ENCODE measurements around the gene PTPMT1.
"Not testable (repeated sequence)": the region's sequence is repeated elsewhere in the genome, so short reads cannot be mapped to it uniquely, and the experiment has no call there.

PTPMT1 gene

GRCh38 chr11:47550288-47551047 is 14.9 kb upstream of the PTPMT1 start:
- DNase-seq = no peak

- peak; percentile 17 for DNase-seq
Measured at GRCh38 chr11:47551086-47551485, 14.3 kb upstream of the PTPMT1 start.

GRCh38 chr11:47552056-47552565 is 13.3 kb upstream of the PTPMT1 start:
- peak; percentile 59 for DNase-seq

GRCh38 chr11:47552566-47553405 is 12.6 kb upstream of the PTPMT1 start, which contains the start of gene CELF1:
Gene CELF1, minus strand, starts transcription at chr11:47553132. Its CDS starts 53,609 bp downstream, at chr11:47499523.
- peak; percentile 92 for DNase-seq

GRCh38 chr11:47553406-47553743 is 12.0 kb upstream of the PTPMT1 start:
- no peak for DNase-seq

- not testable (repeated sequence) for DNase-seq
Measured at GRCh38 chr11:47557004-47557403, 8.4 kb upstream of the PTPMT1 start.

- no peak for DNase-seq
Measured at GRCh38 chr11:47558695-47559094, 6.7 kb upstream of the PTPMT1 start.

GRCh38 chr11:47560426-47560825 is 5.0 kb upstream of the PTPMT1 start:
- peak; percentile 41 for DNase-seq

GRCh38 chr11:47562393-47562792 is 3.0 kb upstream of the PTPMT1 start:
- not testable (repeated sequence) for DNase-seq

- DNase-seq = not testable (repeated sequence)
Measured at GRCh38 chr11:47564366-47564765, 1.0 kb upstream of the PTPMT1 start.

GRCh38 chr11:47564933-47565339 is 463 bp upstream of the PTPMT1 start:
- DNase-seq = no peak

- no peak for DNase-seq
Measured at GRCh38 chr11:47566149-47566698, 825 bp downstream of the PTPMT1 start.

GRCh38 chr11:47569646-47570045 is 4.2 kb downstream of the PTPMT1 start:
- DNase-seq = no peak

- DNase-seq = no peak
Measured at GRCh38 chr11:47570651-47571356, 5.4 kb downstream of the PTPMT1 start.

- DNase-seq = no peak
Measured at GRCh38 chr11:47571357-47571729, 5.9 kb downstream of the PTPMT1 start.

GRCh38 chr11:47571895-47572294 is 6.5 kb downstream of the PTPMT1 start:
- peak; percentile 43 for DNase-seq

GRCh38 chr11:47572715-47573255 is 7.4 kb downstream of the PTPMT1 start:
- DNase-seq = no peak

GRCh38 chr11:47573321-47573720 is 7.9 kb downstream of the PTPMT1 start:
- DNase-seq = no peak

- no peak for DNase-seq
Measured at GRCh38 chr11:47577460-47578041, 12.2 kb downstream of the PTPMT1 start.

GRCh38 chr11:47578524-47579494 is 13.4 kb downstream of the PTPMT1 start, which contains the start of the genes KBTBD4 and NDUFS3:
Gene KBTBD4, minus strand, starts transcription at chr11:47578970. Its CDS starts 19 bp downstream, at chr11:47578951.
Gene NDUFS3, plus strand, starts transcription at chr11:47579074. Its CDS starts 18 bp downstream, at chr11:47579092.
- DNase-seq = peak; percentile 88
